ENCODE data around the gene DVL1.

The DVL1 gene

GRCh38 chr1:1329304-1330210 lies 19.7 kb downstream of the DVL1 start:
- Histone ChIP-seq H3K27me3 (ENCODE audit: control insufficient read depth in 5 of 5, insufficient read depth in 4 of 5, low read length in 5 of 5) (peaks cover 0 to 4% (median 0%) of the 10 kb centered on the region in 5 donors), H3K4me1 (ENCODE audit: control insufficient read depth in 5 of 5, insufficient read depth in 5 of 5, low read length in 5 of 5) (peaks cover 7 to 40% (median 33%) of the 10 kb centered on the region in 5 donors), H3K4me3 (ENCODE audit: low read depth in 1 of 5, low read length in 5 of 5) (no peak overlapping the region), H3K9ac (ENCODE audit: low read length in 5 of 5) (no peak overlapping the region), H3K27ac (ENCODE audit: low read depth, low read length) (no peak overlapping the region), H3K36me3 (ENCODE audit: control insufficient read depth in 5 of 5, insufficient read depth in 5 of 5, low read length in 5 of 5) (peaks cover 0 to 28% (median 24%) of the 10 kb centered on the region in 5 donors), H3K9me3 (ENCODE audit: control insufficient read depth in 5 of 5, low read length in 5 of 5) (no peaks in the 10 kb centered on the region)

DNA sequence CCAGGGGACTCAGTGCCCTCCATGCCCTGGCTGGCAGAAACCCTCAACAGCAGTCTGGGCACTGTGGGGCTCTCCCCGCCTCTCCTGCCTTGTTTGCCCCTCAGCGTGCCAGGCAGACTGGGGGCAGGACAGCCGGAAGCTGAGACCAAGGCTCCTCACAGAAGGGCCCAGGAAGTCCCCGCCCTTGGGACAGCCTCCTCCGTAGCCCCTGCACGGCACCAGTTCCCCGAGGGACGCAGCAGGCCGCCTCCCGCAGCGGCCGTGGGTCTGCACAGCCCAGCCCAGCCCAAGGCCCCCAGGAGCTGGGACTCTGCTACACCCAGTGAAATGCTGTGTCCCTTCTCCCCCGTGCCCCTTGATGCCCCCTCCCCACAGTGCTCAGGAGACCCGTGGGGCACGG lies 21.0 kb downstream of the DVL1 start:
- Histone ChIP-seq H3K9me3 (ENCODE audit: control insufficient read depth in 5 of 5, low read length in 5 of 5) (no peaks in the 10 kb centered on the region), H3K36me3 (ENCODE audit: control insufficient read depth in 5 of 5, insufficient read depth in 5 of 5, low read length in 5 of 5) (peaks cover 0 to 28% (median 24%) of the 10 kb centered on the region in 5 donors), H3K4me1 (ENCODE audit: control insufficient read depth in 5 of 5, insufficient read depth in 5 of 5, low read length in 5 of 5) (peaks cover 7 to 41% (median 34%) of the 10 kb centered on the region in 5 donors), H3K9ac (ENCODE audit: low read length in 5 of 5) (no peak overlapping the region), H3K27ac (ENCODE audit: low read depth, low read length) (no peak overlapping the region), H3K27me3 (ENCODE audit: control insufficient read depth in 5 of 5, insufficient read depth in 4 of 5, low read length in 5 of 5) (peaks cover 0 to 4% (median 0%) of the 10 kb centered on the region in 5 donors), H3K4me3 (ENCODE audit: low read depth in 1 of 5, low read length in 5 of 5) (no peak overlapping the region)

GRCh38 chr1:1327291-1327690 lies 21.9 kb downstream of the DVL1 start:
- peaks cover 7 to 46% (median 40%) of the 10 kb centered on the region in 5 donors for H3K4me1 ChIP-seq (ENCODE audit: control insufficient read depth in 5 of 5, insufficient read depth in 5 of 5, low read length in 5 of 5)
- H3K4me3 ChIP-seq (ENCODE audit: low read depth in 1 of 5, low read length in 5 of 5): no peak overlapping the region
- peaks cover 0 to 4% (median 0%) of the 10 kb centered on the region in 5 donors for H3K27me3 ChIP-seq (ENCODE audit: control insufficient read depth in 5 of 5, insufficient read depth in 4 of 5, low read length in 5 of 5)
- no peak overlapping the region for H3K9ac ChIP-seq (ENCODE audit: low read length in 5 of 5)
- H3K9me3 ChIP-seq (ENCODE audit: control insufficient read depth in 5 of 5, low read length in 5 of 5): no peaks in the 10 kb centered on the region
- peaks cover 0 to 28% (median 24%) of the 10 kb centered on the region in 5 donors for H3K36me3 ChIP-seq (ENCODE audit: control insufficient read depth in 5 of 5, insufficient read depth in 5 of 5, low read length in 5 of 5)
- no peak overlapping the region for H3K27ac ChIP-seq (ENCODE audit: low read depth, low read length)

- peaks cover 0 to 32% (median 24%) of the 10 kb centered on the region in 5 donors for H3K36me3 ChIP-seq (ENCODE audit: control insufficient read depth in 5 of 5, insufficient read depth in 5 of 5, low read length in 5 of 5)
- peak overlapping the region in 3 of 5 donors; percentile 80 to 98 (median 88) for H3K9ac ChIP-seq (ENCODE audit: low read length in 5 of 5)
- H3K4me1 ChIP-seq (ENCODE audit: control insufficient read depth in 5 of 5, insufficient read depth in 5 of 5, low read length in 5 of 5): peaks cover 7 to 54% (median 46%) of the 10 kb centered on the region in 5 donors
- peak overlapping the region in 4 of 5 donors; percentile 25 to 86 (median 76) for H3K4me3 ChIP-seq (ENCODE audit: low read depth in 1 of 5, low read length in 5 of 5)
- no peaks in the 10 kb centered on the region for H3K9me3 ChIP-seq (ENCODE audit: control insufficient read depth in 5 of 5, low read length in 5 of 5)
- H3K27me3 ChIP-seq (ENCODE audit: control insufficient read depth in 5 of 5, insufficient read depth in 4 of 5, low read length in 5 of 5): no peaks in the 10 kb centered on the region
- H3K27ac ChIP-seq (ENCODE audit: low read depth, low read length): peak overlapping the region; percentile 57
These were observed 23.1 kb downstream of the DVL1 start for GRCh38 chr1:1326075-1326605.

- Histone ChIP-seq H3K9me3 (ENCODE audit: control insufficient read depth in 5 of 5, low read length in 5 of 5) (no peaks in the 10 kb centered on the region), H3K9ac (ENCODE audit: low read length in 5 of 5) (peak overlapping the region; percentile 16 to 98 (median 88)), H3K36me3 (ENCODE audit: control insufficient read depth in 5 of 5, insufficient read depth in 5 of 5, low read length in 5 of 5) (peaks cover 0 to 39% (median 24%) of the 10 kb centered on the region in 5 donors), H3K4me1 (ENCODE audit: control insufficient read depth in 5 of 5, insufficient read depth in 5 of 5, low read length in 5 of 5) (peaks cover 7 to 52% (median 48%) of the 10 kb centered on the region in 5 donors), H3K27me3 (ENCODE audit: control insufficient read depth in 5 of 5, insufficient read depth in 4 of 5, low read length in 5 of 5) (no peaks in the 10 kb centered on the region), H3K27ac (ENCODE audit: low read depth, low read length) (peak overlapping the region; percentile 57), H3K4me3 (ENCODE audit: low read depth in 1 of 5, low read length in 5 of 5) (peak overlapping the region; percentile 73 to 86 (median 77))
These were observed 23.7 kb downstream of the DVL1 start for GRCh38 chr1:1325288-1326074.

GRCh38 chr1:1324524-1325287 lies 24.5 kb downstream of the DVL1 start, which contains the start of the genes CPTP and INTS11:
TSS of gene CPTP (plus strand) at chr1:1324802. CDS start at chr1:1326911, 2,109 bp downstream.
TSS of gene INTS11 (minus strand) at chr1:1324660. CDS start at chr1:1324608, 52 bp downstream.
- Histone ChIP-seq H3K4me3 (ENCODE audit: low read depth in 1 of 5, low read length in 5 of 5) (peak within 1 kb of the TSS; percentile 73 to 86 (median 78)), H3K27me3 (ENCODE audit: control insufficient read depth in 5 of 5, insufficient read depth in 4 of 5, low read length in 5 of 5) (no peaks in the 10 kb centered on the region), H3K27ac (ENCODE audit: low read depth, low read length) (peak within 1 kb of the TSS; percentile 57), H3K9me3 (ENCODE audit: control insufficient read depth in 5 of 5, low read length in 5 of 5) (no peaks in the 10 kb centered on the region), H3K36me3 (ENCODE audit: control insufficient read depth in 5 of 5, insufficient read depth in 5 of 5, low read length in 5 of 5) (peaks cover 0 to 47% (median 30%) of the 10 kb centered on the region in 5 donors), H3K4me1 (ENCODE audit: control insufficient read depth in 5 of 5, insufficient read depth in 5 of 5, low read length in 5 of 5) (peaks cover 3 to 52% (median 47%) of the 10 kb centered on the region in 5 donors), H3K9ac (ENCODE audit: low read length in 5 of 5) (peak within 1 kb of the TSS; percentile 16 to 98 (median 88))

- peak overlapping the region in 4 of 5 donors; percentile 70 to 86 (median 81) for H3K4me3 ChIP-seq (ENCODE audit: low read depth in 1 of 5, low read length in 5 of 5)
- peaks cover 3 to 52% (median 46%) of the 10 kb centered on the region in 5 donors for H3K4me1 ChIP-seq (ENCODE audit: control insufficient read depth in 5 of 5, insufficient read depth in 5 of 5, low read length in 5 of 5)
- no peaks in the 10 kb centered on the region for H3K9me3 ChIP-seq (ENCODE audit: control insufficient read depth in 5 of 5, low read length in 5 of 5)
- peak overlapping the region in 4 of 5 donors; percentile 87 to 91 (median 88) for H3K9ac ChIP-seq (ENCODE audit: low read length in 5 of 5)
- H3K36me3 ChIP-seq (ENCODE audit: control insufficient read depth in 5 of 5, insufficient read depth in 5 of 5, low read length in 5 of 5): peaks cover 0 to 51% (median 34%) of the 10 kb centered on the region in 5 donors
- H3K27me3 ChIP-seq (ENCODE audit: control insufficient read depth in 5 of 5, insufficient read depth in 4 of 5, low read length in 5 of 5): no peaks in the 10 kb centered on the region
- no peak overlapping the region for H3K27ac ChIP-seq (ENCODE audit: low read depth, low read length)
These were observed 25.1 kb downstream of the DVL1 start for GRCh38 chr1:1324084-1324523.

DNA sequence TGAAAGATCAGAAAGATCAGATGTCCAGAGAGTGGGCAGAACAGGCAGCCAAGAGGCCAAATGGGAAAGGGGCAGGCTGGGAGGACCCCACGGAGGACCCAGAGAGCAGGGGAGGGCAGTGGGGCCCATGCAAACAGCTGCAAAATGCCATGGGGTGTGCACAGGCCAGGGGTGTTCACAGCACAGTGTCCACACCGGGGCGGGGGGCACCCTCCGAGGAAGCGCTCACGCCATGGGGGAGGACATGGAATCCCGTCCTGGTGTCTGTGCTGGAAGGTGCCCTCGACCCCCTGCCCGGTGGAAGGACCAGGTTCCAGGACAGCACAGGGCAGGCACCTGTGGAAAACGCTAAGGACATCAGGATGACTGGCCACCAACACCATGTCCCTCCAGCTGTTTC lies 26.3 kb downstream of the DVL1 start:
- peaks cover 3 to 52% (median 46%) of the 10 kb centered on the region in 5 donors for H3K4me1 ChIP-seq (ENCODE audit: control insufficient read depth in 5 of 5, insufficient read depth in 5 of 5, low read length in 5 of 5)

GRCh38 chr1:1322418-1322817 lies 26.8 kb downstream of the DVL1 start:
- peaks cover 0 to 40% (median 26%) of the 10 kb centered on the region in 5 donors for H3K36me3 ChIP-seq (ENCODE audit: control insufficient read depth in 5 of 5, insufficient read depth in 5 of 5, low read length in 5 of 5)
- H3K9ac ChIP-seq (ENCODE audit: low read length in 5 of 5): no peak overlapping the region
- H3K27me3 ChIP-seq (ENCODE audit: control insufficient read depth in 5 of 5, insufficient read depth in 4 of 5, low read length in 5 of 5): no peaks in the 10 kb centered on the region
- peaks cover 3 to 52% (median 46%) of the 10 kb centered on the region in 5 donors for H3K4me1 ChIP-seq (ENCODE audit: control insufficient read depth in 5 of 5, insufficient read depth in 5 of 5, low read length in 5 of 5)
- H3K9me3 ChIP-seq (ENCODE audit: control insufficient read depth in 5 of 5, low read length in 5 of 5): no peaks in the 10 kb centered on the region
- H3K4me3 ChIP-seq (ENCODE audit: low read depth in 1 of 5, low read length in 5 of 5): no peak overlapping the region
- H3K27ac ChIP-seq (ENCODE audit: low read depth, low read length): no peak overlapping the region

More for the DNA sequence above, 26.3 kb downstream of the DVL1 start:
- peaks cover 0 to 45% (median 29%) of the 10 kb centered on the region in 5 donors for H3K36me3 ChIP-seq (ENCODE audit: control insufficient read depth in 5 of 5, insufficient read depth in 5 of 5, low read length in 5 of 5)
- no peak overlapping the region for H3K4me3 ChIP-seq (ENCODE audit: low read depth in 1 of 5, low read length in 5 of 5)
- no peaks in the 10 kb centered on the region for H3K9me3 ChIP-seq (ENCODE audit: control insufficient read depth in 5 of 5, low read length in 5 of 5)
- H3K27me3 ChIP-seq (ENCODE audit: control insufficient read depth in 5 of 5, insufficient read depth in 4 of 5, low read length in 5 of 5): no peaks in the 10 kb centered on the region
- no peak overlapping the region for H3K27ac ChIP-seq (ENCODE audit: low read depth, low read length)
- peak overlapping the region in 1 of 5 donors; percentile 21 for H3K9ac ChIP-seq (ENCODE audit: low read length in 5 of 5)

Measured in subcutaneous abdominal adipose tissue (tissue), 5 donors.